ENCODE data around the gene LRBA.

- no peak for TF ChIP-seq CTCF (IDR thresholded peaks at IDR 0.05)
- no peak for TF ChIP-seq POLR2AphosphoS5 (IDR thresholded peaks at IDR 0.05)
- TF ChIP-seq EP300 (IDR thresholded peaks at IDR 0.05) = no peak
Observed at GRCh38 chr4:150329373-150329772, 685.7 kb downstream of the LRBA start.

All from stomach (tissue), 4 donors.